Parathyroid adenoma (tissue), 2 donors: ENCODE data around the gene SNTG2.

Experiments used
- H2AFZ ChIP-seq: fragments of 300-600 bp; sonication (generic); one replicate; pipeline ENCODE4 v1.7.0; 2017; ENCODE audit warnings: antibody characterized with exemption, mild to moderate bottlenecking
- H3K27ac ChIP-seq: fragments of 300-600 bp; sonication (generic); one replicate; pipeline ENCODE4 v1.7.0; 2017
- H3K27me3 ChIP-seq: fragments of 300-600 bp; sonication (generic); one replicate; pipeline ENCODE4 v1.7.0; 2017; ENCODE audit warnings: low read length; ENCODE audit not compliant: control insufficient read depth, insufficient read depth
- H3K36me3 ChIP-seq: fragments of 300-600 bp; sonication (generic); one replicate; pipeline ENCODE4 v1.7.0; 2017; ENCODE audit warnings: low read length; ENCODE audit not compliant: control insufficient read depth, insufficient read depth
- H3K4me1 ChIP-seq: fragments of 300-600 bp; sonication (generic); one replicate; pipeline ENCODE4 v1.7.0; 2017; ENCODE audit warnings: control low read depth
- H3K4me2 ChIP-seq: fragments of 300-600 bp; sonication (generic); one replicate; pipeline ENCODE4 v1.7.0; 2017; ENCODE audit warnings: low read length
- H3K4me3 ChIP-seq: fragments of 300-600 bp; sonication (generic); one replicate; pipeline ENCODE4 v1.7.0; 2017; ENCODE audit warnings: low read depth, low read length
- H3K79me2 ChIP-seq: fragments of 300-600 bp; sonication (generic); one replicate; pipeline ENCODE4 v1.7.0; 2017; ENCODE audit warnings: control low read depth
- H3K9ac ChIP-seq: fragments of 300-600 bp; sonication (generic); one replicate; pipeline ENCODE4 v1.7.0; 2017; ENCODE audit warnings: mild to moderate bottlenecking
- H3K9me3 ChIP-seq: fragments of 300-600 bp; sonication (generic); one replicate; pipeline ENCODE4 v1.7.0; 2017; ENCODE audit warnings: low read length; ENCODE audit not compliant: control insufficient read depth
- TF ChIP-seq, protein P1 (sequence below): fragments of 300-600 bp; sonication (generic); IDR thresholded peaks from one replicate; pipeline ENCODE4 v1.7.0; 2017; ENCODE audit warnings: antibody characterized with exemption, mild to moderate bottlenecking
- donor health status: primary hyperparathyroidism.

Gene SNTG2

GRCh38 chr2:1415501-1415900 lies 464.9 kb downstream of the SNTG2 start:
- Histone ChIP-seq H3K79me2 (no peaks in the 10 kb centered on the region), H3K27me3 (no peaks in the 10 kb centered on the region), H3K4me2 (no peak overlapping the region), H2AFZ (no peak overlapping the region), H3K9ac (no peak overlapping the region), H3K9me3 (no peaks in the 10 kb centered on the region), H3K4me3 (no peak overlapping the region), H3K27ac (no peak overlapping the region), H3K36me3 (no peaks in the 10 kb centered on the region), H3K4me1 (no peaks in the 10 kb centered on the region)
- TF ChIP-seq, protein P1, sequence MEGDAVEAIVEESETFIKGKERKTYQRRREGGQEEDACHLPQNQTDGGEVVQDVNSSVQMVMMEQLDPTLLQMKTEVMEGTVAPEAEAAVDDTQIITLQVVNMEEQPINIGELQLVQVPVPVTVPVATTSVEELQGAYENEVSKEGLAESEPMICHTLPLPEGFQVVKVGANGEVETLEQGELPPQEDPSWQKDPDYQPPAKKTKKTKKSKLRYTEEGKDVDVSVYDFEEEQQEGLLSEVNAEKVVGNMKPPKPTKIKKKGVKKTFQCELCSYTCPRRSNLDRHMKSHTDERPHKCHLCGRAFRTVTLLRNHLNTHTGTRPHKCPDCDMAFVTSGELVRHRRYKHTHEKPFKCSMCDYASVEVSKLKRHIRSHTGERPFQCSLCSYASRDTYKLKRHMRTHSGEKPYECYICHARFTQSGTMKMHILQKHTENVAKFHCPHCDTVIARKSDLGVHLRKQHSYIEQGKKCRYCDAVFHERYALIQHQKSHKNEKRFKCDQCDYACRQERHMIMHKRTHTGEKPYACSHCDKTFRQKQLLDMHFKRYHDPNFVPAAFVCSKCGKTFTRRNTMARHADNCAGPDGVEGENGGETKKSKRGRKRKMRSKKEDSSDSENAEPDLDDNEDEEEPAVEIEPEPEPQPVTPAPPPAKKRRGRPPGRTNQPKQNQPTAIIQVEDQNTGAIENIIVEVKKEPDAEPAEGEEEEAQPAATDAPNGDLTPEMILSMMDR, result no peak
